CD4-positive, alpha-beta T cell treated with Interleukin-15 for 4 hours (primary cell): ENCODE results near the gene RAD51B.
"Not testable (repeated sequence)": the region's sequence is repeated elsewhere in the genome, so short reads cannot be mapped to it uniquely, and the experiment has no call there.

Experiments
- DNase-seq: peaks from one replicate; pipeline ENCODE4 v3.0.0-alpha.2; 2020; ENCODE audit warnings: low spot score

Gene RAD51B

DNA sequence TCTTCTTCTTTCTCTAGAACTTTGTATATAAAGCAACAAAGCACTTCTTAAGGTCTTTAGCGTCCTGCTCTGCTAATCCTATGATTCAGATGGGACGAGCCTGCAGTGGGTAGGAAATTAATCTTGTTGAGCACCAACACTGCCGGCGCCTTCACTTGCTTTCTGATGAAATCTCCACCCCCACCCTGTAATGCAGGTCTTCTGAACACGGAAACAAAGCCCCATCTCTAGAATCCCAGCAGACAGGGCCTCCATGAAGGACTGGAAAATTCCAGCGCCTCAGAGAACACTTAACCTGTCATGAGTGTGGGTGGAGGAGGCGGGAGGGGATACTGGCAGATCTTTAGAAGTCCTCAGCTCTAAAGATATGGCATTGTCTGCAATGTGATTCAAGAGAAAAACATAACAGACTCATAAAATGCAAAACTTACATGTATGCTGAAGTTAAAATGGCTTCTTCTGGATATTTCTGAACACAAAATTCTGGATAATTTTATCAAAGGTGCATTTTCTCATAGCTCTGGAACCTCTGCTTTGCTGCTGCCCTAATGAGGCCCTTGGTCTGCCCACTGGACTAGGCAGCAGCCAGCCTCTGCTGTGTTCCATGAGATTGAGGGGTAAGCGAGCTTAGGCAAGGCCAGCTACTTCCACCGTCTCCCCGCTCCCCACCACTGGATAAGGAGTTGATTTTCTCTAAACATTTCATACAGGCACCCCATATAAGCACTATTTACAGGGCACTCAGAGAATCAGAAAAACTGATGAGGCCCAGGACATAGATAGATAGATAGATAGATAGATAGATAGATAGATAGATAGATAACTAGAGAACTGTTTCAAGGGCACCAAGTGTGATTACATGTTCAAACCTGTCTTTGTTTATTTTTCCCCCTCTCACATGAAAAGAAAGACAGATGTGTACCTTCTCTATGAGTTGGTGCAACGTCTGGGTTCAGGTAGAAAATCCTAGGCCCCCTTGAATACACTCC is 930.2 kb downstream of the RAD51B start:
- no peak for DNase-seq

DNA sequence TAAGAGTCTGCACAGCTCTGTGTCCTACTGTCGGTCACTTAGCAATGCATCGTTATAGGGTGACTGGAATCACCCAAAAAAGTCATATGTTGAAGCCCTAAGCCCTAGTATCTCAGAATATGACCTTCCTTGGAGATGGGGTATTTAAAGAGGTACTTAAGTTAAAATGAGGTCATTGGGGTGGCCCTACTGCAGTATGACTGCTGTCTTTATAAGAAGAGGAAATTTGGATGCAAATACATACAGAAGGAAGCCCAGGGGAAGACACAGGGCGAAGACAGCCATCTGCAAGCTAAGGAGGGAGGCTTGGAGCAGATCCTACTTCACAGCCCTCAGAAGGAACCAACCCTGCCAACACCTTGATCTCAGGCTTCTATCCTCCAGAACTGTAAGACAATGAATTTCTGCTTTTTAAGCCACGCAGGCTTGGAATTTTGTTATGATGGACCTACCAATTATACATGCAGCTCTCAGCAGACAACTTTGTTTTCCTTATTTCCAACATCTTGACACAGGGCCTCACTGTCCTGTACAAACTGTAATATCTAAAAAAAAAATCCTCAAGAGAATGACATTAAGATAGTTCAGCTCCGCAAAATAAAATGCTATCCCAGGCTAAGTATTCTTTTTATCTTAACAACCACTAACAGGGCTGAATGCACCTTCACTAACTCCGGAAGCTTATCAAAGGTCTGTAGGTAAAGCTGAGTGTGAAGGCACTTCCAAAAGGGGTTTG is 932.9 kb downstream of the RAD51B start:
- DNase-seq = no peak

DNA sequence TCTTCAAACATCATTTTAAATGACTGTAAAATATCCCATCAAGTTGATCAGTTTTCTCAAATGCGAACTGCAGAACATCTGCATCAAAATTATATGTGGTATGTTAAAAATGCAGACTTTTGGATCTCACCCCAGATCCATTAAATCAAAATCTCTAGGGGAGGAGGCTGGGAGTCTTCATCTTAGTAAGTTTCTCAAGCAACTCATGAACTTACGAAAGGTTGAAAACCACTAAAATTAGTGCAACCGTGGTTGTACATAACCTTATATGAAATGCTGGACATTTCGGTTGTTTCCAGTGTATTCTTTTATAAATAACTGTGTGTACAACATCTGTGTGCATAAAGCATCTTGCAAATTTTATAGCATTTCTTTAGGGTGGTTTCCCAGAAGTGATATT is 934.1 kb downstream of the RAD51B start:
- no peak for DNase-seq

DNA sequence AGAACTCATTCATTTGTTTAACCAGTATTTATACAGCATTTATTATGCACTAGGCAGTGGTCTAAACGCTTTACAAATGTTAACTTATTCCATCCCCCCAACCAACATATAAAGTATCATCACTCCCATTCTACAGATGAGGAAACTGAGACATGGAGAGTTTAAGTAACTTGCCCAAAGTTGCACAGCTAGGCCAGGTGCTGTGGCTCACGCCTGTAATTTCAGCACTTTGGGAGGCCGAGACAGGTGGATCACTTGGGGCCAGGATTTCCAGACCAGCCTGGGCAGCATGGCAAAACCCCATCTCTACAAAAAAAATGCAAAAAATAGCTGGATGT is 935.4 kb downstream of the RAD51B start:
- DNase-seq = no peak

DNA sequence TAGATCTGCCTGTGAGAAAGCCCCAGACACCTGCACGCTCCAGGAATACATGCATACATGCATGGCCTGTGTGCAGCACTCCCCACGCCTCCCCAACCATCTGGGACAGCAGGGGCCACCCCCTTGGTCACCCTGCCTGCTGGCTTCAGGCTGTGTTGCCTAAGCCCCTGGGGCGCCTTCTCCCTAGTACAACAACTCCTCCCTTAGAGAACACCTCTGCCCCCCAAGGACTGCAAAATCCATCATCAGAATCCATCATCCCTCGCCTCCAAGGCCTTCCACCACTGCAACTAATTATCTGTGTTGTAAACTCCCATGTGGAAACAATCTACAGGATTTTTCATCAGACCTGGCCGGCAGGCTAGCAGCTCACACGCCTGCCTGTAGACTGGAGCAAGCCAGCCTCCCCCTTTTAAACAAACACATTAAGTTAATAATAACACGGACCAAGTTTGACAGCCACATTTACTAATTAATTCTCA is 936.5 kb downstream of the RAD51B start:
- DNase-seq = no peak

DNA sequence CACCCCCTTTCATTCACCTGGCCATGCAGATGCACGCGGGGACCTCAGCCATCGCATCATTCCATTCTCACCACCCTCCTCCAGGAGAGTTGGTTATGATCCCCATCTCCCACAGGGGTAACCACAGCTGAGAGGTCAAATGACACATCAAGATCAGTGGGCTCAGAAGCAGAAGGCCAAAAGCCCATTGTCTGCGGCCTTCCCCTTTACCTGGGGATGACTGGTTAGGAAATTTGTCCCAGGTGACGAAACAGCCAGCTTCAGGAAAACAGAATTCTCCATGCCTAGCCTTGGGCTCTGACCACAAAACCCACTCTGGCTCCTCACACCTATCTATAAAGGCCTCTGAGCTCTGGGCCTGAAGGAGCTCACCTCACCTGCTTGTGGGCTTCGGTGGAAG is 937.2 kb downstream of the RAD51B start:
- DNase-seq = no peak

DNA sequence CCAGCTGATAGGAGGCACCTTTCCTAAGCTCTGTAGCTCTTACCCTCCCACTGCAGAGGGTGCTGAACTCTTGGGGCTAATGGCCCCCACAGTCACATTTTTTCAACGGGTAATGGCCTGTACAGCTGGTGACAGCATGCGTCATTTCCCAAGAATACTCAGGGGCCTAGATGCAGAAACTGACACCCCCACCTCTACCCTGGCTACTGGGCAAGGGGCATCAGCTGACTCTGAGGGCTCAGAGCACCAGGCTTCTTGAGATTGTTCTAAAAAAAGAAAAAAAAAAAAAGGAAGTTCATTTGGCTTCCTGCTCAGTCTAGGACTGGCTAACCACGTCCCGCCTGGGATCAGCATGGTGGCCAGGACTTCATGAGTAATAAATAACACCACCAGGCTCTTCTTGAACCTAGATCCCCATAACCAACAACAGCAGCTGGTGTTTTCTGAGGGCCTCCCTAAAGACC is 938.1 kb downstream of the RAD51B start:
- no peak for DNase-seq

DNA sequence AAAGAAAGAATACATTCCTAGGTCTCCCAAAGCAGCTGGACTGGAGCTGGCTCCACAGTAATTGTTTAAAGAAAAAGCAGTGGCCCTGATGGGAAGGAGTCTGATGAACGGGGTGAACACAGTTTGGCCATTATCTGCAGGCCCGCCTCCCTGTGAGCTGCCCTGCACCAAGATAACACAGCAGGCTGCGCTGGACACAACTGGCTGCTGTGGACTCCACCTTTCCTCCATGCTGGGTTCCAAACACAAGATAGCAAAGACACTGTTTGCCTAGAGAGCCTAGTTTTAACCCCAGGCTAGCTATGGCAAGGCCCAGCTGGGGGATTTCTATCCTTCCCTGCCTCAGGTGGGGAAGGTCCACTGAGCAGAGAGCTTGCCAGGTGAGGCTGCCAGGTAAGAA is 938.7 kb downstream of the RAD51B start:
- DNase-seq = no peak

DNA sequence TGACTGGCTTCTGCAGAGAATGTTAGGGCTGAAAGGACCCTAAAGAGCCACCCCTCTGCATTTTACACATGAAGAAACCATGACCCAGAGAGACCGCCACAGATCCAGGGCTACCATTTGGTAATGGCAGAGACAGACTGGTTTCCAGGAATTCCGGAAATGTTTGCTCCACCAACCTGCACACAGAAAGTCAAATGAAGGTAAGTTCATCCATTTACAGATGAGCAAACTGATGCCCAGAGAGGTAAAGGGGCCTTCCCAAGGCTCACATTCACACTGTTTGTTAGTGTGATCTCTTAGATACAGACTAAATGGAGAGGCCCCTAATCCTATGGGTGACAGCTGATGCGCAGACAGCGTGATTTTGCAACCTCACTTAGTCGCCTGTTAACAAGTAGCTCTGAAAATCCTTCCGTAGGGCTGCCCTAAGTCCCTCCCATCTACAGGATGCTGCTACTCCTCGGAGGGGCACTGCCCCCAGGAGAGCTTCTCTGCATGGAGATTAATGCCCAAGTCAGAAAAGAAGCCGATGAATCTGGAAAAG is 939.5 kb downstream of the RAD51B start:
- DNase-seq = no peak

DNA sequence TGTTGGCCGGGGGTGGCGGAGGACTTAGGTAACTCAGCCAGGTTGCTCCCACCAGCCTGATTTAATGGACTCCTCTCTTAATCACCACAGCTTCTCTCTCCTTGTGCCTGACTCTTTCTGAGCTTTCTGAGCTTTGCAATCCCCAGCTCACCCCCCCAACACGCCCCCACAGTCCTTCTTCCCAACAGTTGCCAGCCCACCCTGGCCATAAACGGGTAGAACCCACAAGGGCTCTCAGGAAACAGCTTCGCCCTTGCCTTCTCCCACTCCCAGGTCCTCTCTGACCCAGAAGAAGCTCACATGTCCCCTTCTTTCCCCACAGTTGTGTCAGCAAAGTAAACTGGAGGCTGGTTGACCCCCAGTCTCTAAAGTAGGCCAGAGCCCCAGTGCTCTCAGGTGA is 940.4 kb downstream of the RAD51B start:
- no peak for DNase-seq

DNA sequence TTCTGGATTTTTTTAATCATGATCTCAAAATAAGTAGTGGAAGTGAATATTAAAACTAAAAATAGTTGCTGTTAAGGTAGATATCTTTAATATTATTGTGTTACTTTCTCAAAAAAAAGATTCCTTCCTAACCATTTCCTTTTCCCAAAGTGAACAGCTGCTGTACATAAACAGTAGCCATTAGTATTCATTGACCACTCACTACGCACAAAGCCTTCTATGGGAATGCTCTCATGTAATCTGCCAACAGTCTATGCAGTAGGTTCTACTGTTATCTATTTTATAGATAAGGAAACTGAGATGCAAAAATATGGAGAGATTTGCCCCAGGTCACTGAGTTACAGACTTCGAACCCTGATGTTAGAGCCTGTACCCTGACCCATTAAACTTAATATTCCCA is 941.2 kb downstream of the RAD51B start:
- no peak for DNase-seq

DNA sequence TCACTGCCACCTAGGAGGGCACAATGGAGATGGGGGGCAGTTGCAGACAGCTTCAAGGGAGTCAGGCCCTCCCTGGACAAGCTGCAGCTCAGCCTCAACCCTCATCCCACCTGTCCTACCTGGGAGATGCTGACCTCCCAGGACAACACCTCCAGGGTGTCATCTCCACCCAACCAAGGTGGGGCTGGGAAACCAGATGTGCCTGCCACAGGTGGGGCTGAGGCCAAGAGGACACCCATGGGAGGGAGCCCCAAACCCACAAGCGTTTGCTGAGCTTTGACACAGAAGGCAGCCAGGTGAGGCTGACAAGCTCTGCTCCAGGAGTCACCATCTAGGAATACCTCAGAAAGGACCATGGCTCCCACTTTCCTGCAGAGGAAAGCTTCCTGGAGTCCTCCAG is 941.8 kb downstream of the RAD51B start:
- DNase-seq = no peak

DNA sequence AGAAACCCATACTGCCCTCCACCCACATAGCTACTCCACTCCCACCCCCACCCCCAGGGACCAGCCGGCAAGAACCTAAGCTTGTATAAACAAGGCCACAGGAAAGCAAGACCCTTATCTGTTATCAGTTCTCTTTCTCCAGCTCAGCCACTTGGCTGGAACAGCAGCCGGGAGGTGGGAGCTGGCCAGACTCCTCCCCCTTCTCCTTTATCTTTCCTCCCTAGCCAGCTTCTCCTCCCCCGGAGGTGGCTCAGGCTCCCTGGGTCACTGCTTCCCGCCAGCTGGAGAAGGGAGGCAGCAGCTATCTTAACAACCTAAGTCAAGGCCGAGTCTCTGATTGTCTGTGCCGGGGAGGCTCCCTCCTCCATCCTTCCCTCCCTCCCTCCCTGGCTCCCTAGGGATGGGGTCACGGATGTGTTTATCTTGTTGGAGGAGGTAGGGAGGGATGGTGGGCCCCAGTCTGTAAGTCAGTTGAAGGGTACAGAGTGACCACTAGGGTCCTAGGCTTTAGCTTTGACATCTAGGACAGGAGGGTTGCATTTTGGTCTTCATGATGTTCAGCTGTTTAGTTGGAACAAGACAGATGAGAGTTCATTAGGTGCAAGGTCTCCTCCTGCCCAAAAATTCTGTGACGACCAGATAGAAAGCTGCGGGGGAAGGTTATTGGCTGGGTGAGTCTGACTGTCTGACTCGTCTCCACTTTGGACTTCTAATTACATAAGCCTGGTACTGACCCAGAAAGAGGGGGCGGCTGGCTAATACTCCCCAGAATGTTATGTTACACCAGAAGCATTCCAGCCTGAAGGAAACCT is 943.6 kb downstream of the RAD51B start:
- no peak for DNase-seq

DNA sequence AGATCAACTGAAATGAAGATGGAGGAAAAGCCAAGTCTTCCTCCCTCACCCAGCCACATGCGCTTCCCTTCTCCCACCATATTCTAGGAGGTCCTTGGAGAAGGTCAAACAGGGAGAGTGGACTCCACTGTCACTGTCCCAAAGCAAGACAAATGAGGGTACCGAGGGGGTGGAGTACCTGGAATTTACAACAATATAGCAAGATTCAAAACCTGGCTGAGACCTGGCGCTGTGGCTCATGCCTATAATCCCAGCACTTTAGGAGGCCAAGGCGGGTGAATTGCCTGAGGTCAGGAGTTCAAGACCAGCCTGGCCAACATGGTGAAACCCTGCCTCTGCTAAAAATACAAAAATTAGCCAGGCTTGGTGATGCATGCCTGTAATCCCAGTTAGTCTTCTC is 944.3 kb downstream of the RAD51B start:
- not testable (repeated sequence) for DNase-seq

DNA sequence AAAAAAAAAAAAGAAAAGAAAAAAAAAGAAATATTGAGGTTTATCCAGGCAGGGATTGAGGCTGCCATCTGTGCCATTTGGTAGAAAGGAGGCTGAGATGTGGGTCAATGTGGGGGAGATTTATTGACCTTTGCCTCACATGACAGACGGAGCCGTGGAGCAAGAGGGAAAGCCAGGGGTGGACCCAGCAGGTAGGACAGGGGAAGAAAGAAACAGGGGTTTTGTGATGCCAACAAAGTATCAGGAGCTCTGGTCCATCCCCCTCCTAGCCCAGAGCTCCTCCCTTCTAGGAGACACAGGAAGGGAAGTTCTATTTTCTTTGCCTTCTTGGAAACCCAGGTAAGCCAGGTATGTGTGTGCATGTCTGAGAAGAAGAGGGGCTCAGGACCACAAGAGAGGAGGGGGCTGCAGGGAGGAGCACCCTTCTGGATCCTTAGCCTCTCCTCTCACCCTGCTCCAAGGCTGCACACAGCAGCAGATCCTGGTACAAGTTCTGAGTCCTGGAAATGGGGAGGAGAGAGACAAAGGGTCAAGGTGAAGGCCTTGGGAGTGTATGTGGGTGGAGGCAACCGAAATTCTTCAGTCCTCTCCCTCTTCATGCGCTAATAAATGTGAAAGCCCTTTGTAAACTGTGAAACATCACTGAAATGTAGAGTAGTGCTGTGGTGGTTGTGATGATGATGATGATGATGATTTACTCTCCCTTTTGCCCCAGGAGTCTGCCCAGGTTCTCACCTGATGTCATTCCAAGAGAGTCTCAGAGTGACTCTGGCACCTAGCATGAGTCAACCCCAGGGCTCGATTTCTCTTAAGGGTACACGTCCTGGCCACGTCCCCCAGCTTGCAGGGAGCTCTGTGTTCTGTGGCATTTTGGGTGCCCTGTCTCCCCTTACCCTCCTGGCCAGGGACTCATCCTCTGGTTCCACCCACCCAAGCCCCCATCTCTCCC is 947.0 kb downstream of the RAD51B start:
- DNase-seq = no peak

DNA sequence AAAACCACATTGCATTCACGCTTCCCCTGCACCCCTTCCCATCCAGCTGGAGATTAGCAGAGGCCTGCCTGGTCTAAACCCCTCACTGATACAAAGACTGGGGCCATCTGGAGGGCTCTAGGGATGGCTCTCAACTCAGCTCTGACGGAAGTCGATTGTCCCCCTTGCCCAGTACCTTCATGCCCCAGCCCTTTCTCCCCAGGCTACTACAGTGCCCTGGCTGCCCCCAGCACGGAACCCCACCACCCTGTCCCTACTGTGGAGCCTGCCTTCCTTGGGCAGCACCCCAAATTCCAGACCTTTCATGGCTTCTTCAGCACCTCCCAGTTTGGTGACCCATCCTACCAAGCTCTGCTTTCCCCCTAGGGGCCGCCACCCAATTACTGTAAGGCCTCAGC is 947.7 kb downstream of the RAD51B start:
- DNase-seq = no peak

DNA sequence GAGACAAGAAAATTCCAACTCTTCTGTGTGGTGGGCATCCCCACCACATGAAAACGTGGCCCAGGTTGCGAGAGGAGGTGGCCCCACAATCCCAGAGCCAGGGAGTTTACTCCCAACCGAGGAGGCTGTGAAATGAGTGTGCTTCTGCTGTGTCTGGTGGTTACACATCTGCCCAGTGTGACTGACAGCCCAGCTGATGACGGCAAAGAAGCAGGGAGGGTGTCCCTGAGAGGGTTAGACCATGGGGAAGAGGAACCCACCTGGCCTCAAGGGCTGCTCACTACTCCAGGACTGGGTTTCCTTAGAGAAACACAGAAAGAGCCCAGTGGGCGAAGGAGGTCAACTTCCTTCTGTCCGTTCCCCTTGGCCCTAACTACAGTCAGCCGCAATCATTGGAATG is 948.7 kb downstream of the RAD51B start:
- no peak for DNase-seq

DNA sequence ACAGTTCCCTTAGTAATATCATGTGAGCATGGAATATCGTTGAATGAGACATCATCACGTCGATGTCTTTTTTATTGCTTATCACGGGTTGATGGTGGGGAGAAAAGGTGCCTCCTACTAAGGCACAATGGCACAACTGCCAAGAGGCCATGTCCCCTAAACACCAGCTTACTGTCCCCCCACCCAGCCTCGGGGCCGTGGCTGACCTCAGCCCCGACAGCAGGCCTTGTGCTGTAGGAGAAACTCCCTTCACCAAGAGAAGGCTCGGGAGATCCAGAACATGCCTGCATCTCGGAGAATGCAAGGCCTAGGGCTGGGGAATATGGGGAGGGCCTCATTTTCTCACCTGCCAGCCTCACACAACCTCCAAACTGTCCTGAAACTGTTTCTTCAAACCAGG is 950.5 kb downstream of the RAD51B start:
- no peak for DNase-seq

DNA sequence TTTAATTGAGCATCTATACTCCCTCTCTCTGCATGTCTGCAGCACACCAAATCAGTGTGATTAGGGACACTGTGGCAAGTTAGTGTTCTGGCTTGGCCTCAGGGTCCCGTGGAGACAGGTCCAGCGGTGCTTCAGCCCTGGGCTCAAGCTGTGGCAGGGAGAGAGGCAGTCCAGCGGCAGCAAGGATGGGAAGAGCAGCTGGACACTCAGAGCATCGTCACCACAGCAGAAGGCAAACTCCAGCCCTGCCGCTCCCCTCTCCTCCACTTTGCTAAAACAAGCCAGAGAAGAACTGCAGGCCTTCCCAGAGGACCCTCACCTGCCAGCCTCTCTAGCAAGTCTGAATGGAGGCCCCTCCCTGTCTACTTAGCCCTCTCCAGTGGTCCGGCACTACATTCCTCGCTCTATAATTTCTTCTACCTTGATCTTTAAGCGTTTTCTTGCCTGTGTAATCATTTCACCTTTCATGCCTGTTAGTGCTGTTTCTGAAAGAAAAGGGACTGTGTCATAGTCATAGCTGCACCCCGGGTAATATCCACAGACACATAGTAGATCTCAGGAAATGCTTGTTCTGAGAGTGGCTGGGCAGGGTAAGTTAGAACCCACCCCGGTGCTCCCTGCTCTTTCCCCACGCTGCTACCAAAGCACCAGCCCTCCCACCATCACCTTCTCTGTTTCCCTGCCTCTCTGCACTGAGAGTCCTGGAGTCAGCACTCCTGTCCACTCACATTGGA is 951.1 kb downstream of the RAD51B start:
- DNase-seq = no peak

DNA sequence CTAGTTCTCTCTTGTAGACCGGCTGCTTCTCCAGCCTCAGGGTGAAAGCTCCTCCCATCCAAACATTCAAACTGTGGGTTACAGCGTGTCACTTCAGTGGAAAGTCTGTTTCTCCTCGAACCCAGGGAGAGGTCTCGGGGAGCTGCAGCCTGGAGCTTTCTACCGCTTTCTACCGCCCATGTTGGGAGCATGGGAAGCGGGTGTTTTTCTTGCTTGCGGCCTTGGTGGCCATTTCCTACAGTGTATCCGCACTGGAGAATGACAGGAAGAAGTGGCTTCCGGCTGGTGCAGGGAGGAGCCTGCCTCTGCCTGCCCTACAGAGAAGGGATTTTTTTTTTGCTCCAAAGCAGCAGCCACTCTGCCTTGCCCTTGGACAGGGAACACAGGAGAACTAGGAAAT is 952.1 kb downstream of the RAD51B start:
- no peak for DNase-seq
